ENCODE data around the gene DLD. TPM values are rescaled to one million over a fixed set of nuclear protein-coding genes. Genes with fewer than 3 reads are reported as not detected.

The DLD gene
- total and polyA plus RNA-seq, 2 of the 13 experiments (the other 11 are each of a cell fraction or from before 2014, with no cell fraction given), result 56.8 to 95.2 TPM

DNA sequence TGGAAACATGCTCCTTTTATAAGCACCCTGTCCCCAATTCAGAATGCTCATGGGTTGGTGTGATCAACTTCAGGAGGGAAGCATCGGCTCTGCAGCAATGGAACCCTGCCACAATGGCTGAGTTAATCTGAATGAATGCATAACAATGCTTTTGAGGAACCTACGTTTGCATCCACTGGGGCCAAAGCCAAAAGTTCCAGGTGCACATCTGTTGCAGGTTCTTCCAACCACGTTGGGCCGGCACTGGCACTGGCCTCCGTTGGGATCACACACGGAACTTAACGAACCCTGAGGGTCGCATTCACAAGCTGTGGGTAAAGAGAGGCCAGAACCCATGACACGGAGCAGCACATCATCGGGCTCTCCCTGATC lies 68.5 kb downstream of the DLD start:
- Histone ChIP-seq H3K27me3 (ENCODE audit: control insufficient read depth in 1 of 2, insufficient read depth in 2 of 2, low read length in 2 of 2) (no peaks in the 10 kb centered on the region), H4K20me1 (ENCODE audit: insufficient read depth, low read length) (no peaks in the 10 kb centered on the region), H3K27ac (ENCODE audit: extremely low read length, insufficient read depth, low read length) (no peak overlapping the region), H3K36me3 (replicated peaks in 1 of 2; ENCODE audit: control insufficient read depth in 1 of 2, insufficient read depth in 2 of 2, low read length in 2 of 2) (peaks cover 28 to 80% of the 10 kb centered on the region in 2 experiments), H3K79me2 (ENCODE audit: insufficient read depth, low read length) (no peaks in the 10 kb centered on the region), H2AFZ (ENCODE audit: low read length) (no peak overlapping the region), H3K4me3 (replicated peaks in 1 of 3; ENCODE audit: insufficient read depth in 1 of 3, low read depth in 2 of 3, low read length in 3 of 3) (no peak overlapping the region), H3K4me2 (ENCODE audit: low read depth, low read length) (no peak overlapping the region), H3K4me1 (ENCODE audit: insufficient read depth, low read length) (peaks cover 8% of the 10 kb centered on the region), H3K9me3 (ENCODE audit: low read length) (no peaks in the 10 kb centered on the region), H3K9ac (ENCODE audit: insufficient read depth, low read depth, low read length) (no peak overlapping the region)
- intact Hi-C loops (cut with micrococcal nuclease; ENCODE audit: unreplicated experiment), result no loop called here
- FAIRE-seq, result no peak
- TF ChIP-seq TBL1XR1 (IDR thresholded peaks at IDR 0.05; ENCODE audit: borderline replicate concordance, low read length, partially characterized antibody) (no peak), ZNF382 (CRISPR knock-in tag; IDR thresholded peaks at IDR 0.05; ENCODE audit: borderline replicate concordance) (no peak), TGIF2 (CRISPR knock-in tag; IDR thresholded peaks at IDR 0.05) (no peak), HCFC1 (IDR thresholded peaks at IDR 0.05; ENCODE audit: low read depth, low read length) (no peak)
- WGBS (ENCODE audit: low lambda C conversion rate), result 97% methylated on average over 10 of the region's 10 CpGs
- ChIA-PET CTCF (ENCODE audit: low intra/inter-chr PET ratio, low total read pairs) (no interaction called here), POLR2A (no interaction called here)
- in situ Hi-C loops (cut with HindIII; ENCODE audit: extremely low pct_ligation_motif_present, low pct_unique_long_range_greater_than_20kb), result no loop called here
- ATAC-seq, result no peak
- DNase-seq (ENCODE audit: low spot score), result no peak
- no TSS peak for BruUV-seq (replicated peaks)

DNA sequence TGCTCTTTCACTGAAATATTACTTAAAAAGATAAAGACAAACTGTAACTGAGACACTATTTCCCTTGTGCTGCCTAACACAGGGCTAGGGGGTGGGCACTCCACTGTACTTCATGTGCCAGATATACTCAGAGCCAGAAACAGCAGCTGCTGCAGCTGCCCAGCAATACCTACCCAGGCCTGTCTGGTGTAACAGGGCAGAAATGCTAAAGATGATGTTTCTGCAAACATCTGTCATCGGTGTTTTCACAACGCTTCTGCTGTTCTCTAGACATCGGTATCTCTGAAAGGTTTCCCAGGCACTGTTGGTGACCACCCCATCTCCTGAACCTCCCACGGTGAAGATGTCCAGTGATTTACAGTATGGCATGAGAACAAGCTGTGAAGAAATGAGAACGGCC lies 69.3 kb downstream of the DLD start:
- DNase-seq (ENCODE audit: low spot score) (no peak), ATAC-seq (0 out of 3 replicates have a peak, but pooled peaks have one; percentile 30), FAIRE-seq (no peak)
- ChIA-PET POLR2A (no interaction called here), CTCF (ENCODE audit: low intra/inter-chr PET ratio, low total read pairs) (no interaction called here)
- no peaks in the 10 kb centered on the region for H3K9me3 ChIP-seq (ENCODE audit: low read length)
- peaks cover 8% of the 10 kb centered on the region for H3K4me1 ChIP-seq (ENCODE audit: insufficient read depth, low read length)
- TF ChIP-seq, protein P1, sequence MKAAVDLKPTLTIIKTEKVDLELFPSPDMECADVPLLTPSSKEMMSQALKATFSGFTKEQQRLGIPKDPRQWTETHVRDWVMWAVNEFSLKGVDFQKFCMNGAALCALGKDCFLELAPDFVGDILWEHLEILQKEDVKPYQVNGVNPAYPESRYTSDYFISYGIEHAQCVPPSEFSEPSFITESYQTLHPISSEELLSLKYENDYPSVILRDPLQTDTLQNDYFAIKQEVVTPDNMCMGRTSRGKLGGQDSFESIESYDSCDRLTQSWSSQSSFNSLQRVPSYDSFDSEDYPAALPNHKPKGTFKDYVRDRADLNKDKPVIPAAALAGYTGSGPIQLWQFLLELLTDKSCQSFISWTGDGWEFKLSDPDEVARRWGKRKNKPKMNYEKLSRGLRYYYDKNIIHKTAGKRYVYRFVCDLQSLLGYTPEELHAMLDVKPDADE (CRISPR knock-in tag; IDR thresholded peaks at IDR 0.05), result no peak
- no TSS peak for BruUV-seq (replicated peaks)
- no peaks in the 10 kb centered on the region for H3K27me3 ChIP-seq (ENCODE audit: control insufficient read depth in 1 of 2, insufficient read depth in 2 of 2, low read length in 2 of 2)
- in situ Hi-C loops (cut with HindIII; ENCODE audit: extremely low pct_ligation_motif_present, low pct_unique_long_range_greater_than_20kb) (no loop called here), intact Hi-C loops (cut with micrococcal nuclease; ENCODE audit: unreplicated experiment) (no loop called here)
- H3K36me3 ChIP-seq (replicated peaks in 1 of 2; ENCODE audit: control insufficient read depth in 1 of 2, insufficient read depth in 2 of 2, low read length in 2 of 2), result peaks cover 31 to 86% of the 10 kb centered on the region in 2 experiments
- no peaks in the 10 kb centered on the region for H3K79me2 ChIP-seq (ENCODE audit: insufficient read depth, low read length)
- H4K20me1 ChIP-seq (ENCODE audit: insufficient read depth, low read length), result no peaks in the 10 kb centered on the region
- H2AFZ ChIP-seq (ENCODE audit: low read length), result no peak overlapping the region
- no peak overlapping the region for H3K9ac ChIP-seq (ENCODE audit: insufficient read depth, low read depth, low read length)
- H3K27ac ChIP-seq (ENCODE audit: extremely low read length, insufficient read depth, low read length), result no peak overlapping the region
- H3K4me3 ChIP-seq (replicated peaks in 1 of 3; ENCODE audit: insufficient read depth in 1 of 3, low read depth in 2 of 3, low read length in 3 of 3), result no peak overlapping the region
- WGBS (ENCODE audit: low lambda C conversion rate), result 98% methylated on average over 5 of the region's 5 CpGs
- no peak overlapping the region for H3K4me2 ChIP-seq (ENCODE audit: low read depth, low read length)

Data from HepG2 (cell line).